ENCODE results near the gene FOLR2.
"Not testable (repeated sequence)": the region's sequence is repeated elsewhere in the genome, so short reads cannot be mapped to it uniquely, and the experiment has no call there.

The FOLR2 gene

GRCh38 chr11:72179804-72180396 is 36.7 kb upstream of the FOLR2 start:
- Histone ChIP-seq H3K4me3 (no peak overlapping the region), H3K27ac (no peak overlapping the region)
- no peak for TF ChIP-seq CTCF (IDR thresholded peaks at IDR 0.05)
- DNase-seq (ENCODE audit: low spot score) = no peak

- DNase-seq (ENCODE audit: low spot score); H3K27ac ChIP-seq; H3K4me3 ChIP-seq: not testable (repeated sequence)
These were observed 35.6 kb upstream of the FOLR2 start for GRCh38 chr11:72180892-72181552.

GRCh38 chr11:72181553-72181958 is 35.0 kb upstream of the FOLR2 start:
- DNase-seq (ENCODE audit: low spot score); H3K27ac ChIP-seq; H3K4me3 ChIP-seq: not testable (repeated sequence)

- H3K4me3 ChIP-seq = no peak overlapping the region
- no peak for TF ChIP-seq CTCF (IDR thresholded peaks at IDR 0.05)
- no peak overlapping the region for H3K27ac ChIP-seq
- DNase-seq (ENCODE audit: low spot score) = no peak
These were observed 28.3 kb upstream of the FOLR2 start for GRCh38 chr11:72188267-72188666.

GRCh38 chr11:72189455-72190250 is 26.9 kb upstream of the FOLR2 start:
- peak; percentile 64 for DNase-seq (ENCODE audit: low spot score)
- no peak for TF ChIP-seq CTCF (IDR thresholded peaks at IDR 0.05)
- Histone ChIP-seq H3K4me3 (no peak overlapping the region), H3K27ac (no peak overlapping the region)

GRCh38 chr11:72190631-72191071 is 25.9 kb upstream of the FOLR2 start:
- Histone ChIP-seq H3K27ac (no peak overlapping the region), H3K4me3 (no peak overlapping the region)
- DNase-seq (ENCODE audit: low spot score) = peak; percentile 31
- TF ChIP-seq CTCF (IDR thresholded peaks at IDR 0.05) = no peak

GRCh38 chr11:72191961-72192381 is 24.6 kb upstream of the FOLR2 start, which contains the start of gene FOLR1:
TSS of gene FOLR1 (plus strand) at chr11:72192140. CDS start at chr11:72192174, 34 bp downstream.
- Histone ChIP-seq H3K4me3 (no peak within 1 kb of the TSS), H3K27ac (no peak within 1 kb of the TSS)
- peak; percentile 52 for DNase-seq (ENCODE audit: low spot score)
- no peak for TF ChIP-seq CTCF (IDR thresholded peaks at IDR 0.05)

Measured in coronary artery (tissue), 2 donors.